ENCODE data around the gene RAB36. TPM values are rescaled to one million over a fixed set of nuclear protein-coding genes. Genes with fewer than 3 reads are reported as not detected.

Gene RAB36
- total RNA-seq, 1 experiment from 2014 or later, result 4.1 TPM

GRCh38 chr22:23179381-23180299, 34.4 kb downstream of the RAB36 start:
- Histone ChIP-seq H3K9me3 (ENCODE audit: control insufficient read depth, insufficient read depth, low read depth, low read length) (no peaks in the 10 kb centered on the region), H3K36me3 (ENCODE audit: control insufficient read depth, insufficient read depth, low read length) (no peaks in the 10 kb centered on the region; the same call in 1 of the 2 replicates), H3K4me1 (ENCODE audit: control insufficient read depth, insufficient read depth, low read length) (peaks cover 18% of the 10 kb centered on the region), H3K4me3 (ENCODE audit: low read depth in 2 of 2, low read length in 2 of 2) (peak overlapping the region; percentile 52 to 66), H3K27ac (ENCODE audit: low read length) (peak overlapping the region; percentile 74), H3K27me3 (ENCODE audit: control insufficient read depth, insufficient read depth, low read length) (no peaks in the 10 kb centered on the region)
- BruUV-seq (replicated peaks), result no TSS peak
- CTCF ChIA-PET, result interaction anchor here (1.0 to 1.6 kb wide), 2 partner anchors 102 kb away, joined by 5 to 27 read pairs; no protein-coding TSS in a partner anchor
- ATAC-seq, result peak; percentile 35
- in situ Hi-C loops (cut with HindIII; ENCODE audit: low pct_unique_long_range_greater_than_20kb, low sequenced_read_pairs) (no loop called here), intact Hi-C loops (cut with micrococcal nuclease; ENCODE audit: unreplicated experiment) (loop anchor here (2.0 to 10.0 kb wide), 2 partner anchors 65 to 105 kb away; no protein-coding TSS in a partner anchor)
- TF ChIP-seq CTCF (IDR thresholded peaks at IDR 0.05), result no peak
- no peak for TF ChIP-seq TCF7L2 (IDR thresholded peaks at IDR 0.05; ENCODE audit: low read depth, low read length)
- no peak for TF ChIP-seq REST (IDR thresholded peaks at IDR 0.05; ENCODE audit: insufficient read depth in 1 of 2, low read depth in 2 of 2, low read length in 1 of 2)
- TF ChIP-seq SIN3A (IDR thresholded peaks at IDR 0.05; ENCODE audit: borderline replicate concordance, insufficient read depth, low read depth, low read length), result no peak
- no peak for TF ChIP-seq POLR2AphosphoS5 (IDR thresholded peaks at IDR 0.05; ENCODE audit: low read depth, low read length)
- POLR2A ChIA-PET, result no interaction called here
- DNase-seq (ENCODE audit: low read depth, low spot score), result no peak

- no peaks in the 10 kb centered on the region; the same call in 1 of the 2 replicates for H3K36me3 ChIP-seq (ENCODE audit: control insufficient read depth, insufficient read depth, low read length)
- ChIA-PET POLR2A (no interaction called here), CTCF (interaction anchor here (0.6 to 1.0 kb wide), 2 partner anchors 23 to 101 kb away, joined by 4 to 5 read pairs; no protein-coding TSS in a partner anchor)
- in situ Hi-C loops (cut with HindIII; ENCODE audit: low pct_unique_long_range_greater_than_20kb, low sequenced_read_pairs) (no loop called here), intact Hi-C loops (cut with micrococcal nuclease; ENCODE audit: unreplicated experiment) (loop anchor here (10.0 kb wide), 1 partner anchor 64 kb away; no protein-coding TSS in a partner anchor)
- no peaks in the 10 kb centered on the region for H3K9me3 ChIP-seq (ENCODE audit: control insufficient read depth, insufficient read depth, low read depth, low read length)
- no TSS peak for BruUV-seq (replicated peaks)
- peak within 1 kb of the TSS; percentile 52 to 66 for H3K4me3 ChIP-seq (ENCODE audit: low read depth in 2 of 2, low read length in 2 of 2)
- no peak for DNase-seq (ENCODE audit: low read depth, low spot score)
- H3K27ac ChIP-seq (ENCODE audit: low read length), result peak within 1 kb of the TSS; percentile 74
- TF ChIP-seq TCF7L2 (IDR thresholded peaks at IDR 0.05; ENCODE audit: low read depth, low read length), result no peak
- TF ChIP-seq CTCF (IDR thresholded peaks at IDR 0.05), result no peak
- TF ChIP-seq POLR2AphosphoS5 (IDR thresholded peaks at IDR 0.05; ENCODE audit: low read depth, low read length), result no peak; the same call in 1 of the 2 replicates
- no peak for TF ChIP-seq SIN3A (IDR thresholded peaks at IDR 0.05; ENCODE audit: borderline replicate concordance, insufficient read depth, low read depth, low read length)
- TF ChIP-seq REST (IDR thresholded peaks at IDR 0.05; ENCODE audit: insufficient read depth in 1 of 2, low read depth in 2 of 2, low read length in 1 of 2), result no peak
- peaks cover 18% of the 10 kb centered on the region for H3K4me1 ChIP-seq (ENCODE audit: control insufficient read depth, insufficient read depth, low read length)
- no peaks in the 10 kb centered on the region for H3K27me3 ChIP-seq (ENCODE audit: control insufficient read depth, insufficient read depth, low read length)
- peak; percentile 90 for ATAC-seq
Observed at GRCh38 chr22:23180301-23180892, 35.1 kb downstream of the RAB36 start, which contains the start of gene BCR. Gene BCR, plus strand, starts transcription at chr22:23180509. Its CDS starts 452 bp downstream, at chr22:23180961.

Data from Panc1 (cell line).